PC-9 (cell line): ENCODE data around the gene IGFBP1.

Source experiments
- CTCF ChIP-seq: fragments of 200-600 bp; sonication (generic); conservative IDR thresholded peaks from 2 replicates; pipeline ENCODE4 v1.6.1; 2017; ENCODE audit warnings: mixed run types, antibody characterized with exemption, mild to moderate bottlenecking, moderate library complexity
- EZH2 ChIP-seq: fragments of 200-600 bp; sonication (generic); IDR thresholded peaks from 2 replicates; pipeline ENCODE4 v1.8.0; 2017; ENCODE audit warnings: antibody characterized with exemption, low read depth

GRCh38 chr7:45865594-45866410 lies 22.5 kb upstream of the IGFBP1 start:
- TF ChIP-seq EZH2, result no peak
- TF ChIP-seq CTCF, result no peak
